Pancreas (tissue), 10 donors: ENCODE measurements around the gene GPA33. TPM values are rescaled to one million over a fixed set of nuclear protein-coding genes. Genes with fewer than 3 reads are reported as not detected.

Experiments used
- ATAC-seq, 4 donors: fragments of 200-7000 bp; cut with Tn5 transposase; one replicate each; pipeline versions ENCODE4 v1.8.0 to v1.9.1; 2020; ENCODE audit warnings: mild to moderate bottlenecking in 4 of 4, moderate library complexity in 4 of 4
- DNase-seq, 6 donors: peaks; one replicate each; pipeline ENCODE4 v3.0.0-alpha.2; 2020
- FAIRE-seq: peaks from 2 replicates; lab custom pipeline; 2012; peaks lifted over from hg19 to GRCh38; lab: Jason Lieb, UNC
- H3K27ac ChIP-seq, 4 donors: fragments of 200-600 bp; sonication (generic); 1 replicate in 3 of 4; 2 replicates in 1 of 4; pipeline versions ENCODE4 v1.5.0 to v1.8.0; 2020
- H3K27me3 ChIP-seq, 4 donors: fragments of 200-600 bp; one replicate each; pipeline ENCODE4 v1.8.0; 2021
- H3K36me3 ChIP-seq, 3 donors: fragments of 200-600 bp; sonication (generic) in 1 of 3; one replicate each; pipeline versions ENCODE4 v1.5.0 to v1.8.0; 2020 to 2021
- H3K4me1 ChIP-seq, 3 donors: fragments of 200-600 bp; one replicate each; pipeline ENCODE4 v1.8.0; 2021
- H3K4me3 ChIP-seq, 4 donors: fragments of 200-600 bp; sonication (generic) in 2 of 4; one replicate each; pipeline versions ENCODE4 v1.5.0 to v1.8.0; 2020 to 2021
- H3K9me3 ChIP-seq, 4 donors: fragments of 200-600 bp; one replicate each; pipeline ENCODE4 v1.8.0; 2021
- WGBS, 2 donors: extraction: QIAGEN DNeasy Blood & Tissue Kit; methylation state at CpG; one replicate each; pipeline ENCODE4 v1.1.7; 2013; 5-methylcytosine and 5-hydroxymethylcytosine counted together
- intact Hi-C, 3 donors: fragments of 100-400 bp; cut with DNase I; formaldehyde crosslinking; loops; one replicate each; pipeline versions ENCODE4 v1.11.1 to v1.14.2; 2022
- polyA plus RNA-seq, 2 donors: library from polyadenylated mRNA; stranded (reverse); fragments of 200-250 nt; gene quantifications; one replicate each; pipeline ENCODE4 v1.2.3, GENCODE V29; 2013
- total RNA-seq, 6 donors: library from RNA; stranded (reverse); fragmentation: NEBNext Ultra II Directional in 4 of 6; extraction: Animal tissue kit (Norgen Biotek cat#: 25700) in 4 of 6; gene quantifications; one replicate each; pipeline versions ENCODE4 v1.2.1 to v1.2.4, GENCODE V29; 2021 to 2023
- TF ChIP-seq, protein P1 (sequence below), 4 donors: fragments of 200-600 bp; sonication (generic) in 3 of 4; IDR thresholded peaks; one replicate each; pipeline versions ENCODE4 v1.5.0 to v1.8.0; 2021; ENCODE audit warnings: antibody characterized with exemption in 4 of 4
- donor health status: healthy with polysubstance abuse.
- donor health status: DM: no; HTN: no; CAD: no; lungs with moderate emphysema.
- donor health status: DM: no; HTN: no; CAD: no.
- donor health status: control.
- donor health status: control.
- donor health status: Bipolar disorder and iron deficiency.
- donor health status: DM: yes; HTN: yes; CAD: no.
- donor health status: DM: no; HTN: no; CAD: no.
- donor health status: DM: no; HTN: no; CAD: no.
- donor health status: DM: yes; HTN: yes; CAD: no.

GPA33 gene
- total and polyA plus RNA-seq, 8 donors, result 0.11 to 0.22 (median 0.16) TPM; not detected in 5

- Histone ChIP-seq H3K27ac (no peak within 1 kb of the TSS), H3K9me3 (no peaks in the 10 kb centered on the region), H3K4me1 (no peaks in the 10 kb centered on the region), H3K4me3 (no peak within 1 kb of the TSS), H3K27me3 (peaks cover 0 to under 1% (median 0%) of the 10 kb centered on the region in 4 donors), H3K36me3 (no peaks in the 10 kb centered on the region)
- DNase-seq (no peak), FAIRE-seq (no peak), ATAC-seq (no peak)
- intact Hi-C loops, result no loop called here
- WGBS, 2 donors, result 71 to 76% methylated on average over 8 of the region's 8 CpGs
- TF ChIP-seq, protein P1, sequence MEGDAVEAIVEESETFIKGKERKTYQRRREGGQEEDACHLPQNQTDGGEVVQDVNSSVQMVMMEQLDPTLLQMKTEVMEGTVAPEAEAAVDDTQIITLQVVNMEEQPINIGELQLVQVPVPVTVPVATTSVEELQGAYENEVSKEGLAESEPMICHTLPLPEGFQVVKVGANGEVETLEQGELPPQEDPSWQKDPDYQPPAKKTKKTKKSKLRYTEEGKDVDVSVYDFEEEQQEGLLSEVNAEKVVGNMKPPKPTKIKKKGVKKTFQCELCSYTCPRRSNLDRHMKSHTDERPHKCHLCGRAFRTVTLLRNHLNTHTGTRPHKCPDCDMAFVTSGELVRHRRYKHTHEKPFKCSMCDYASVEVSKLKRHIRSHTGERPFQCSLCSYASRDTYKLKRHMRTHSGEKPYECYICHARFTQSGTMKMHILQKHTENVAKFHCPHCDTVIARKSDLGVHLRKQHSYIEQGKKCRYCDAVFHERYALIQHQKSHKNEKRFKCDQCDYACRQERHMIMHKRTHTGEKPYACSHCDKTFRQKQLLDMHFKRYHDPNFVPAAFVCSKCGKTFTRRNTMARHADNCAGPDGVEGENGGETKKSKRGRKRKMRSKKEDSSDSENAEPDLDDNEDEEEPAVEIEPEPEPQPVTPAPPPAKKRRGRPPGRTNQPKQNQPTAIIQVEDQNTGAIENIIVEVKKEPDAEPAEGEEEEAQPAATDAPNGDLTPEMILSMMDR (IDR thresholded peaks at IDR 0.05), result no peak
Observed at GRCh38 chr1:167093846-167094516, 3.8 kb upstream of the GPA33 start, which contains the start of gene STYXL2. TSS of gene STYXL2 (plus strand) at chr1:167094075. CDS start at chr1:167094850, 775 bp downstream.

GRCh38 chr1:167092653-167093052 lies 2.5 kb upstream of the GPA33 start:
- FAIRE-seq, result no peak
- TF ChIP-seq, protein P1 (IDR thresholded peaks at IDR 0.05), result no peak
- no peak for DNase-seq
- 81 to 83% methylated on average over 1 of the region's 1 CpG for WGBS, 2 donors
- no peak for ATAC-seq
- no peaks in the 10 kb centered on the region for H3K36me3 ChIP-seq
- no peak overlapping the region for H3K4me3 ChIP-seq
- no peaks in the 10 kb centered on the region for H3K4me1 ChIP-seq
- no peak overlapping the region for H3K27ac ChIP-seq
- H3K27me3 ChIP-seq, result no peaks in the 10 kb centered on the region
- intact Hi-C loops, result no loop called here
- H3K9me3 ChIP-seq, result no peaks in the 10 kb centered on the region

DNA sequence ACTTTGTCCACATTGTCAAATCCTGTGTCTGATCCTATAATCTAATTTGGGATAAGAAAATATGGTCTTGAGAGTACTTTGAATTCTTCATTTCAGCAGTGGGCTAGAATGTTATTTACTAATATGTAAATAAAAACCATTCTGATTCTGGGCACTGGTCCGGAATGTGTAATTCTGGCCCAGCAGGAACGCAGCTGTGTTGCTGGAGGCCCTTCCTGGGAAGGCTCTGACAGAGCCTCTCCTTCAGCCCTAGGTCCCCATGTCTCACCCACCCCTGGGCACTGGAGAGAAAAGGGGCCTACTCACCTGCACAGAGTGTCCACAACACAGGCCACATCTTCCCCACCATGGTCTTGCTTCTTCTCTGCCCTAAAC lies 251 bp downstream of the GPA33 start:
- TF ChIP-seq, protein P1 (IDR thresholded peaks at IDR 0.05), result no peak
- no peak for ATAC-seq
- no peak overlapping the region for H3K4me3 ChIP-seq
- H3K4me1 ChIP-seq, result no peaks in the 10 kb centered on the region
- WGBS, 2 donors, result 62 to 67% methylated on average over 2 of the region's 2 CpGs
- intact Hi-C loops, result no loop called here
- DNase-seq, result no peak
- no peaks in the 10 kb centered on the region for H3K36me3 ChIP-seq
- H3K27ac ChIP-seq, result no peak overlapping the region
- no peaks in the 10 kb centered on the region for H3K9me3 ChIP-seq
- no peaks in the 10 kb centered on the region for H3K27me3 ChIP-seq
- FAIRE-seq, result no peak

- no peak overlapping the region for H3K27ac ChIP-seq
- intact Hi-C loops, result no loop called here
- ATAC-seq (no peak), DNase-seq (no peak), FAIRE-seq (no peak)
- no peaks in the 10 kb centered on the region for H3K4me1 ChIP-seq
- 71 to 73% methylated on average over 6 of the region's 6 CpGs for WGBS, 2 donors
- no peak overlapping the region for H3K4me3 ChIP-seq
- no peaks in the 10 kb centered on the region for H3K9me3 ChIP-seq
- H3K36me3 ChIP-seq, result no peaks in the 10 kb centered on the region
- no peaks in the 10 kb centered on the region for H3K27me3 ChIP-seq
- TF ChIP-seq, protein P1 (IDR thresholded peaks at IDR 0.05), result no peak
Observed at GRCh38 chr1:167088746-167089417, 1.3 kb downstream of the GPA33 start.

DNA sequence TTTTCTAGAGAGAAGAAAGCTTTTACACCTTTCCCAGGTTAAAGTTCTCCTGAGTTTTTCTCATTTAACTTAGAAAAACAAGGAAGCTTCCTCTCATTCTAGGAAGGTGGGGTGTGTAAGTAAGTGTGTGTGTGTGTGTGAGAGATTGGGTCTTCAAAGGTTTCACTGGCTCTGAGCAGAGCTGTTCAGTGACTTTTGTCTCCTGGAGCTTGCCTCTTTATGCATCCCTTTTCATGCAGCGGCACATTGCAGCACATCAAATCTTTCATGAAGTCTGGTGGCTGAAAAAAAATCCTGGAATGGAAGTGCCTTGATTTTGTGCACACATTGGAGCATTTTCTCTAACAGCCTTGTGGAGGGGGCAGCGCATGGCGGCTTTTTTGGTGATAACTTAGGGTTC lies 3.4 kb downstream of the GPA33 start:
- H3K4me3 ChIP-seq, result no peak overlapping the region
- H3K27me3 ChIP-seq, result no peaks in the 10 kb centered on the region
- FAIRE-seq (no peak), ATAC-seq (no peak), DNase-seq (no peak)
- TF ChIP-seq, protein P1 (IDR thresholded peaks at IDR 0.05), result no peak
- H3K27ac ChIP-seq, result no peak overlapping the region
- H3K36me3 ChIP-seq, result no peaks in the 10 kb centered on the region
- WGBS, 2 donors, result 84 to 88% methylated on average over 3 of the region's 3 CpGs
- intact Hi-C loops, result no loop called here
- no peaks in the 10 kb centered on the region for H3K9me3 ChIP-seq
- H3K4me1 ChIP-seq, result peaks cover 0 to 9% (median 0%) of the 10 kb centered on the region in 3 donors
